GM12801 (cell line): ENCODE data around the gene JMJD1C.

ENCODE experiments used
- CTCF ChIP-seq: IDR thresholded peaks from one replicate; pipeline ENCODE4 v1.5.1; 2011; ENCODE audit warnings: control low read depth; ENCODE audit not compliant: insufficient read length; ENCODE audit errors: extremely low read depth

The JMJD1C gene

GRCh38 chr10:63412304-63412703, 53.5 kb downstream of the JMJD1C start:
- no peak for TF ChIP-seq CTCF

GRCh38 chr10:63410633-63411032, 55.1 kb downstream of the JMJD1C start:
- TF ChIP-seq CTCF, result no peak

- no peak for TF ChIP-seq CTCF
Measured at GRCh38 chr10:63409465-63410027, 56.2 kb downstream of the JMJD1C start.

- no peak for TF ChIP-seq CTCF
Measured at GRCh38 chr10:63407136-63407662, 58.6 kb downstream of the JMJD1C start.

- TF ChIP-seq CTCF, result no peak
Measured at GRCh38 chr10:63396133-63396761, 69.5 kb downstream of the JMJD1C start.

- TF ChIP-seq CTCF, result no peak
Measured at GRCh38 chr10:63393050-63393449, 72.7 kb downstream of the JMJD1C start.

- no peak for TF ChIP-seq CTCF
Measured at GRCh38 chr10:63392224-63392623, 73.6 kb downstream of the JMJD1C start.
